ENCODE results near the gene OR10A2.
"Not testable (repeated sequence)": the region's sequence is repeated elsewhere in the genome, so short reads cannot be mapped to it uniquely, and the experiment has no call there.

Gene OR10A2

GRCh38 chr11:6862961-6863360 is at the start of gene OR10A2:
TSS of gene OR10A2 (plus strand) at chr11:6863057. CDS start at chr11:6869755, 6,698 bp downstream.
- DNase-seq (ENCODE audit: low spot score) = no peak

GRCh38 chr11:6813656-6814055 is 49.2 kb upstream of the OR10A2 start:
- DNase-seq (ENCODE audit: low spot score) = no peak

- DNase-seq (ENCODE audit: low spot score) = no peak
Observed at GRCh38 chr11:6817694-6818093, 45.2 kb upstream of the OR10A2 start.

- DNase-seq (ENCODE audit: low spot score) = no peak
Observed at GRCh38 chr11:6818967-6819366, 43.9 kb upstream of the OR10A2 start.

GRCh38 chr11:6824136-6824823 is 38.6 kb upstream of the OR10A2 start:
- no peak for DNase-seq (ENCODE audit: low spot score)

GRCh38 chr11:6825231-6825744 is 37.6 kb upstream of the OR10A2 start:
- no peak for DNase-seq (ENCODE audit: low spot score)

- DNase-seq (ENCODE audit: low spot score) = no peak
Observed at GRCh38 chr11:6828103-6828502, 34.8 kb upstream of the OR10A2 start.

- DNase-seq (ENCODE audit: low spot score) = no peak
Observed at GRCh38 chr11:6833356-6833755, 29.5 kb upstream of the OR10A2 start.

GRCh38 chr11:6834021-6834420 is 28.8 kb upstream of the OR10A2 start:
- DNase-seq (ENCODE audit: low spot score) = no peak

GRCh38 chr11:6841694-6842093 is 21.2 kb upstream of the OR10A2 start:
- no peak for DNase-seq (ENCODE audit: low spot score)

GRCh38 chr11:6843670-6844069 is 19.2 kb upstream of the OR10A2 start:
- no peak for DNase-seq (ENCODE audit: low spot score)

GRCh38 chr11:6844356-6844755 is 18.5 kb upstream of the OR10A2 start:
- DNase-seq (ENCODE audit: low spot score) = no peak

- no peak for DNase-seq (ENCODE audit: low spot score)
Observed at GRCh38 chr11:6845383-6845782, 17.5 kb upstream of the OR10A2 start, which contains the start of gene OR10A5. TSS of gene OR10A5 (plus strand) at chr11:6845683. CDS start at chr11:6845683, 0 bp downstream.

- no peak for DNase-seq (ENCODE audit: low spot score)
Observed at GRCh38 chr11:6850526-6850925, 12.3 kb upstream of the OR10A2 start.

GRCh38 chr11:6854801-6855200 is 8.1 kb upstream of the OR10A2 start:
- not testable (repeated sequence) for DNase-seq (ENCODE audit: low spot score)

GRCh38 chr11:6855971-6856541 is 6.8 kb upstream of the OR10A2 start:
- no peak for DNase-seq (ENCODE audit: low spot score)

- no peak for DNase-seq (ENCODE audit: low spot score)
Observed at GRCh38 chr11:6856871-6857270, 6.0 kb upstream of the OR10A2 start.

GRCh38 chr11:6864438-6864837 is 1.6 kb downstream of the OR10A2 start:
- DNase-seq (ENCODE audit: low spot score) = no peak

GRCh38 chr11:6871278-6871677 is 8.4 kb downstream of the OR10A2 start:
- no peak for DNase-seq (ENCODE audit: low spot score)

GRCh38 chr11:6875761-6876160 is 12.9 kb downstream of the OR10A2 start:
- no peak for DNase-seq (ENCODE audit: low spot score)

GRCh38 chr11:6876325-6876724 is 13.5 kb downstream of the OR10A2 start, which contains the start of gene OR10A4:
TSS of gene OR10A4 (plus strand) at chr11:6876625. CDS start at chr11:6876648, 23 bp downstream.
- DNase-seq (ENCODE audit: low spot score) = no peak

GRCh38 chr11:6876914-6877313 is 14.1 kb downstream of the OR10A2 start:
- DNase-seq (ENCODE audit: low spot score) = no peak

GRCh38 chr11:6882751-6883150 is 19.9 kb downstream of the OR10A2 start:
- no peak for DNase-seq (ENCODE audit: low spot score)

GRCh38 chr11:6887711-6888110 is 24.9 kb downstream of the OR10A2 start:
- DNase-seq (ENCODE audit: low spot score) = not testable (repeated sequence)
